IMR-90 (cell line): ENCODE results near the gene RNF123. TPM values are rescaled to one million over a fixed set of nuclear protein-coding genes. Genes with fewer than 3 reads are reported as not detected.

Source experiments
- ATAC-seq: fragments of 200-7000 bp; cut with Tn5 transposase; 2 replicates; pipeline ENCODE4 v1.9.1; 2020; ENCODE audit warnings: low read depth, mild to moderate bottlenecking, moderate library complexity
- BruUV-seq: library from RNA; stranded (reverse); fragments of 400-500 nt; replicated peaks from 2 replicates; lab custom pipeline; 2021; lab: Mats Ljungman, UMichigan
- CTCF ChIA-PET: fragments of 300-600 bp; formaldehyde crosslinking; extraction: SDS; loops from one replicate; lab custom pipeline; 2021; ENCODE audit warnings: antibody characterized with exemption; lab: Yijun Ruan, JAX
- POLR2A ChIA-PET: fragments of 300-600 bp; sonication (Branson Sonifier 250); formaldehyde crosslinking; loops from one replicate; lab custom pipeline; 2022; ENCODE audit warnings: antibody characterized with exemption; ENCODE audit not compliant: unreplicated experiment; lab: Charles Lee
- DNase-seq: peaks from one replicate; pipeline ENCODE4 v3.0.0; 2013
- H2AFZ ChIP-seq: replicated peaks from 2 replicates; pipeline ENCODE3; 2013; ENCODE audit warnings: low read length, mild to moderate bottlenecking; ENCODE audit not compliant: poor library complexity
- H2AK5ac ChIP-seq: 2 replicates; pipeline ENCODE4 v1.6.1; 2013; ENCODE audit warnings: low read depth, low read length, inconsistent platforms
- H2AK9ac ChIP-seq: replicated peaks from 2 replicates; pipeline ENCODE3; 2013; ENCODE audit warnings: mild to moderate bottlenecking, low read depth, low read length, moderate library complexity; ENCODE audit not compliant: poor library complexity
- H2BK120ac ChIP-seq: 2 replicates; pipeline ENCODE4 v1.6.1; 2013; ENCODE audit warnings: low read depth, low read length, inconsistent platforms
- H2BK15ac ChIP-seq: 3 replicates; pipeline ENCODE4 v1.6.1; 2013; ENCODE audit warnings: low read depth, low read length, inconsistent platforms
- H2BK20ac ChIP-seq: 2 replicates; pipeline ENCODE4 v1.6.1; 2013; ENCODE audit warnings: low read depth, mild to moderate bottlenecking, inconsistent platforms, low read length, moderate library complexity
- H2BK5ac ChIP-seq: 2 replicates; pipeline ENCODE4 v1.6.1; 2013; ENCODE audit warnings: mild to moderate bottlenecking, low read depth, low read length, inconsistent platforms; ENCODE audit not compliant: poor library complexity, severe bottlenecking
- H3K14ac ChIP-seq: replicated peaks from 2 replicates; pipeline ENCODE4 v1.6.1; 2013; ENCODE audit warnings: low read depth, low read length, inconsistent platforms
- H3K18ac ChIP-seq: 2 replicates; pipeline ENCODE4 v1.6.1; 2013; ENCODE audit warnings: low read depth, low read length, control low read depth
- H3K23ac ChIP-seq: 2 replicates; pipeline ENCODE4 v1.6.1; 2013; ENCODE audit warnings: low read depth, low read length, inconsistent platforms
- H3K27ac ChIP-seq: 2 replicates; pipeline ENCODE4 v1.5.1; 2013; ENCODE audit warnings: mild to moderate bottlenecking, control low read depth, low read length; ENCODE audit not compliant: insufficient read depth
- H3K27me3 ChIP-seq: 2 replicates; pipeline ENCODE4 v1.6.1; 2013; ENCODE audit warnings: low read length; ENCODE audit not compliant: control insufficient read depth, insufficient read depth
- H3K36me3 ChIP-seq: 2 replicates; pipeline ENCODE4 v1.6.1; 2013; ENCODE audit warnings: low read length, mixed read lengths; ENCODE audit not compliant: control insufficient read depth, insufficient read depth
- H3K4ac ChIP-seq: 2 replicates; pipeline ENCODE4 v1.6.1; 2013; ENCODE audit warnings: low read depth, low read length, inconsistent platforms
- H3K4me1 ChIP-seq: 2 replicates; pipeline ENCODE4 v1.6.1; 2013; ENCODE audit warnings: low read length, mixed read lengths; ENCODE audit not compliant: control insufficient read depth, insufficient read depth
- H3K4me2 ChIP-seq: 2 replicates; pipeline ENCODE4 v1.6.1; 2013; ENCODE audit warnings: low read depth, mild to moderate bottlenecking, control low read depth, low read length, moderate library complexity
- H3K4me3 ChIP-seq: 2 replicates; pipeline ENCODE4 v1.5.1; 2013; ENCODE audit warnings: low read depth, mild to moderate bottlenecking, control low read depth, low read length, moderate library complexity; ENCODE audit not compliant: insufficient read depth
- H3K56ac ChIP-seq: 2 replicates; pipeline ENCODE4 v1.6.1; 2013; ENCODE audit warnings: low read length, inconsistent platforms; ENCODE audit not compliant: insufficient read depth; ENCODE audit errors: extremely low read depth
- H3K79me1 ChIP-seq, 2 experiments: 2 replicates each; pipeline ENCODE4 v1.6.1; 2013; ENCODE audit warnings: low read length in 2 of 2, inconsistent platforms in 1 of 2, low read depth in 1 of 2
- H3K9ac ChIP-seq: 2 replicates; pipeline ENCODE4 v1.6.1; 2013; ENCODE audit warnings: low read depth, low read length, control low read depth
- H3K9me1 ChIP-seq: 2 replicates; pipeline ENCODE4 v1.6.1; 2013; ENCODE audit warnings: low read length, inconsistent platforms; ENCODE audit not compliant: insufficient read depth
- H3K9me3 ChIP-seq: 2 replicates; pipeline ENCODE4 v1.6.1; 2013; ENCODE audit warnings: low read length; ENCODE audit not compliant: control insufficient read depth, insufficient read depth
- H4K20me1 ChIP-seq: 2 replicates; pipeline ENCODE4 v1.6.1; 2013; ENCODE audit warnings: low read length, inconsistent platforms; ENCODE audit not compliant: insufficient read depth
- H4K5ac ChIP-seq: 2 replicates; pipeline ENCODE4 v1.6.1; 2013; ENCODE audit warnings: mild to moderate bottlenecking, low read depth, low read length, control low read depth
- H4K8ac ChIP-seq, 2 experiments: 2 replicates each; pipeline ENCODE4 v1.6.1; 2013; ENCODE audit warnings: low read depth in 2 of 2, low read length in 2 of 2, control low read depth in 1 of 2, inconsistent platforms in 1 of 2
- H4K91ac ChIP-seq: 2 replicates; pipeline ENCODE4 v1.6.1; 2013; ENCODE audit warnings: low read depth, low read length, inconsistent platforms; ENCODE audit not compliant: insufficient read depth
- BHLHE40 ChIP-seq: fragments of 150-350 bp; IDR thresholded peaks from 2 replicates; pipeline ENCODE4 v1.6.1; 2016; ENCODE audit warnings: mild to moderate bottlenecking, low read depth, low read length
- CEBPB ChIP-seq: IDR thresholded peaks from 2 replicates; pipeline ENCODE4 v1.6.1; 2012; ENCODE audit warnings: low read depth, low read length, improper control_type of control experiment
- CHD1 ChIP-seq: IDR thresholded peaks from 2 replicates; pipeline ENCODE4 v1.6.1; 2012; ENCODE audit warnings: low read depth, low read length, improper control_type of control experiment
- FOS ChIP-seq: fragments of 150-350 bp; IDR thresholded peaks from 2 replicates; pipeline ENCODE4 v1.6.1; 2016; ENCODE audit warnings: low read depth, low read length
- MAZ ChIP-seq: IDR thresholded peaks from 2 replicates; pipeline ENCODE4 v1.6.1; 2012; ENCODE audit warnings: low read depth, mild to moderate bottlenecking, low read length, improper control_type of control experiment, moderate library complexity, borderline replicate concordance
- MXI1 ChIP-seq: IDR thresholded peaks from 2 replicates; pipeline ENCODE4 v1.6.1; 2012; ENCODE audit warnings: low read depth, mild to moderate bottlenecking, low read length, moderate library complexity, borderline replicate concordance
- NFE2L2 ChIP-seq: fragments of 150-350 bp; IDR thresholded peaks from 2 replicates; pipeline ENCODE4 v1.6.1; 2016; ENCODE audit warnings: low read depth, mild to moderate bottlenecking, low read length
- RFX5 ChIP-seq: IDR thresholded peaks from 2 replicates; pipeline ENCODE4 v1.8.0; 2012; ENCODE audit warnings: low read depth, mild to moderate bottlenecking, low read length, moderate library complexity
- SMC3 ChIP-seq: fragments of 150-350 bp; IDR thresholded peaks from 2 replicates; pipeline ENCODE4 v1.6.1; 2016; ENCODE audit warnings: low read depth, mild to moderate bottlenecking, antibody characterized with exemption, low read length, moderate library complexity
- WGBS, 2 experiments: methylation state at CpG; one replicate each; pipeline versions ENCODE4 v1.1.5 to v1.1.7; 2013; ENCODE audit warnings: missing lambda C conversion rate in 2 of 2; ENCODE audit not compliant: insufficient read length in 1 of 2; ENCODE audit errors: extremely low coverage in 2 of 2; 5-methylcytosine and 5-hydroxymethylcytosine counted together
- dilution Hi-C: fragments of 300-500 bp; cut with HindIII; formaldehyde crosslinking; loops from one replicate; pipeline ENCODE4 v1.14.3; 2018; ENCODE audit warnings: low sequenced_read_pairs; ENCODE audit not compliant: unreplicated experiment
- in situ Hi-C: fragments of 300-500 bp; cut with MboI; formaldehyde crosslinking; loops from 3 replicates; pipeline ENCODE4 v1.14.3; 2019; ENCODE audit warnings: low sequenced_read_pairs, inconsistent platforms, mixed read lengths
- intact Hi-C: fragments of 100-400 bp; cut with micrococcal nuclease; formaldehyde crosslinking; loops from 2 replicates; pipeline ENCODE4 v1.10.0; 2022
- polyA plus RNA-seq, 3 experiments: library from polyadenylated mRNA; depleted of rRNA; stranded (reverse); fragments of >200 nt; gene quantifications; 2 replicates each; pipeline ENCODE4 v1.2.3, GENCODE V29; 2012; ENCODE audit warnings: low replicate concordance in 1 of 3
- total RNA-seq: library from RNA; depleted of rRNA; stranded (reverse); fragments of >200 nt; gene quantifications from 2 replicates; pipeline ENCODE4 v1.2.3, GENCODE V29; 2012
- TF ChIP-seq, protein P1 (sequence below): conservative IDR thresholded peaks from 2 replicates; pipeline ENCODE4 v1.5.1; 2012; ENCODE audit warnings: mild to moderate bottlenecking, low read depth, low read length, improper control_type of control experiment

RNF123 gene
- total and polyA plus RNA-seq, 2 of the 4 experiments (the other 2 are of a cell fraction): 13.4 to 37.7 TPM

DNA sequence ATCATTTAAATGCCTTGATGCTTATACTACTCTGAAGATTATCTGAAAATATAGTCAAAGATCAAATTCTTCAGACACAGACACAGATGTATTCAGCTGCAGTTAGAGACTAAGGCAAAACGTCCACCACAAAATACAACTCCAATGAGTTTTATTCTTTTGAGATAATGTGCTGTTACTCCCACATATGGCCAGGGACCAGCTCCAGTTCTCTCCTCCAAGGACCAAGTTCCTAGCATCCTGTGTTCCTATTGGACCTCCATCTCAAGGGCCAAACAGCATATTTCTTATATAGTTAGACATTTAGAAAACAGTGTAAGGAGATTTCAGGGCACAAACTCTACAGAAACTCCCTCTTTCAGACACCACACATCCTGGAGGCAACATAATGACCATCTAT, 69.9 kb downstream of the RNF123 start:
- no peak for DNase-seq

More for the DNA sequence above, 69.9 kb downstream of the RNF123 start:
- intact Hi-C loops (no loop called here), dilution Hi-C loops (no loop called here), in situ Hi-C loops (no loop called here)
- Histone ChIP-seq H3K79me1 (peaks cover 43 to 65% of the 10 kb centered on the region in 2 experiments), H3K4me2 (no peak overlapping the region), H2AK9ac (no peak overlapping the region), H3K23ac (no peak overlapping the region), H3K18ac (no peak overlapping the region), H3K56ac (no peak overlapping the region), H3K36me3 (peaks cover 5% of the 10 kb centered on the region), H2BK15ac (no peak overlapping the region), H2AK5ac (no peak overlapping the region), H2BK5ac (no peak overlapping the region), H3K4me1 (no peaks in the 10 kb centered on the region), H3K27ac (no peak overlapping the region), H3K4me3 (no peak overlapping the region), H3K9ac (no peak overlapping the region), H3K9me1 (peaks cover 7% of the 10 kb centered on the region; the same call in 1 of the 2 replicates), H4K91ac (no peak overlapping the region), H2AFZ (no peak overlapping the region), H3K4ac (no peak overlapping the region), H4K8ac (no peak overlapping the region), H3K9me3 (no peaks in the 10 kb centered on the region), H3K27me3 (no peaks in the 10 kb centered on the region), H2BK120ac (no peak overlapping the region), H3K14ac (no peak overlapping the region), H4K20me1 (peaks cover 62% of the 10 kb centered on the region), H2BK20ac (no peak overlapping the region), H4K5ac (no peak overlapping the region)
- no TSS peak for BruUV-seq
- peak; percentile 35; the same call in 1 of the 2 replicates for ATAC-seq
- CTCF ChIA-PET: interaction anchor here (0.6 kb wide), 1 partner anchor 11 kb away, joined by 3 read pairs; no protein-coding TSS in a partner anchor
- no CpG with 5 or more reads among the region's 1 CpG for WGBS, 2 experiments
- TF ChIP-seq BHLHE40 (no peak), CHD1 (no peak), RFX5 (no peak), SMC3 (no peak), MXI1 (no peak), CEBPB (no peak), NFE2L2 (no peak), FOS (no peak), MAZ (no peak)
- TF ChIP-seq, protein P1, sequence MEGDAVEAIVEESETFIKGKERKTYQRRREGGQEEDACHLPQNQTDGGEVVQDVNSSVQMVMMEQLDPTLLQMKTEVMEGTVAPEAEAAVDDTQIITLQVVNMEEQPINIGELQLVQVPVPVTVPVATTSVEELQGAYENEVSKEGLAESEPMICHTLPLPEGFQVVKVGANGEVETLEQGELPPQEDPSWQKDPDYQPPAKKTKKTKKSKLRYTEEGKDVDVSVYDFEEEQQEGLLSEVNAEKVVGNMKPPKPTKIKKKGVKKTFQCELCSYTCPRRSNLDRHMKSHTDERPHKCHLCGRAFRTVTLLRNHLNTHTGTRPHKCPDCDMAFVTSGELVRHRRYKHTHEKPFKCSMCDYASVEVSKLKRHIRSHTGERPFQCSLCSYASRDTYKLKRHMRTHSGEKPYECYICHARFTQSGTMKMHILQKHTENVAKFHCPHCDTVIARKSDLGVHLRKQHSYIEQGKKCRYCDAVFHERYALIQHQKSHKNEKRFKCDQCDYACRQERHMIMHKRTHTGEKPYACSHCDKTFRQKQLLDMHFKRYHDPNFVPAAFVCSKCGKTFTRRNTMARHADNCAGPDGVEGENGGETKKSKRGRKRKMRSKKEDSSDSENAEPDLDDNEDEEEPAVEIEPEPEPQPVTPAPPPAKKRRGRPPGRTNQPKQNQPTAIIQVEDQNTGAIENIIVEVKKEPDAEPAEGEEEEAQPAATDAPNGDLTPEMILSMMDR: no peak
- POLR2A ChIA-PET: no interaction called here
